ENCODE data around the gene TRIM46.
"Not testable (repeated sequence)": the region's sequence is repeated elsewhere in the genome, so short reads cannot be mapped to it uniquely, and the experiment has no call there.

Gene TRIM46

DNA sequence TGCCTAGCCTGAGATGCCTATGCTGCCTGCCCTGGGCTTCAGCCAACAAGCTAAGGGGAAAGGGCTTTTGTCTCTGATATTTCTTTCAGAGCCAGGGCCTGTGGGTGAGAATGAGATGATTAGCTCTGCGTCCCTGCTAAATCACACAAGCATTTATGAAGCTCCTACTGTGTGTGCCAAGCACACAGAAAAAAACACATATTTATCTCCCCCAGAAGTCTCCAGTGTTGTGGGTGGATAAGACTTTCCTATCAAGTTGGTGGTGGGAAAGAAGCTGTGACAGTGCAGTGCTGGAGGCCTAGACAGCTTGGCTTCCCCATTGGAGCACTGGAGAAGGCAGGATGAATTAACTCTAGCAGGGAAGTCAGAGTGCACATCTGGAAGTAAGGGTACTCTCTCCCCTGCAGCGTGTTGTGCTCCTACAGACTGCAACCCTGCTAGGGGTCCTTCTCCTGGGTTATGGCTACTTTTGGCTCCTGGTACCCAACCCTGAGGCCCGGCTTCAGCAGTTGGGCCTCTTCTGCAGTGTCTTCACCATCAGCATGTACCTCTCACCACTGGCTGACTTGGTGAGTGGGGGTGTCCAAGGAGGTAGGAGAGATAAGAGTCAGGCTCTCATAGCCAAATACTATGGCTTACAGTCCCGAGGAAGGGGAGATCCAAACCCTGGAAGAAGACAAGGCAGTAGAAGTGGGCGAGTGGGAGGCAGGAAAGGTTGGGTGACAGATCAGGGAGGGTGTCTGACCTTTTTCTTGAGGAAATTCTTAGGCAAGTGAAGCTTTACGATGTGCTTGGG is 36.3 kb upstream of the TRIM46 start:
- DNase-seq (ENCODE audit: low read depth), result no peak

DNA sequence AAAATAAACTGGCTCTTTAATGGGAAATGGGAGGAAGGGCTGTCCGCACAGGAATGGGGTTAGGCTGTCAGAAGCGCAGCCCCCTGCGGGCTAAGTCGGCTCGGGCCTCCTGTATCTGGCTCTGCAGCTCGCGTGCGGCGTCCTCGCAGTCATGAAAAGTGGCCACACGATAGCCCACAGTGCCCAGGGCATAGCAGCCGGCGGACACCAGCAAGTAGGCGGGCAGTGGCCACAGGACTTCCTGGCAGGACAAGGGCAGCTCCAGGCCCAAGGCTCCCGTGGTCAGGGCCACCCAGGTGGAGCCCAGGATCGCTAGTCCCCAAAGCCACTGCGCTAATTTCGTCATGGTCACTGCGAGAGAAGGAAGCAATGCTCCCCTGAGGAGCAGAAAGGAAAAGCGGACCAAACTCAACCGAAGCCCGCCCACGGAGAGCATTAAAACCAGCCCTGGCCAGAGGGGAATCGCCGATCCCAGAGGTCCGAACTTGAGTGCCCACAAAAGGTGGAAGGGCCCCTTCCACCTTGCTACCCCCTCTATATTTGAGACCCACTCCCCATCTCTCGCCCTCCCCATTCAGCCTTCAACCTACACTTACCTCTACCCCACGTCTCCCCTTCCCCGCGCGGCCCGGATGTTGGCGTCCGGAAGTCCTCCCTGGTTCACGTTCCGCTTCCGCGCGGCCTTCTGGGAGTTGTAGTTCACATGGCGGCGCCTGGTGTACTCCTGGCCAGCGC is 33.6 kb upstream of the TRIM46 start, which contains the start of gene DPM3:
Gene DPM3 (minus strand): TSS at position 637 of the 735 bp plus-strand sequence. CDS start 291 bp downstream, at position 346.
- peak; percentile 79 for DNase-seq (ENCODE audit: low read depth)

DNA sequence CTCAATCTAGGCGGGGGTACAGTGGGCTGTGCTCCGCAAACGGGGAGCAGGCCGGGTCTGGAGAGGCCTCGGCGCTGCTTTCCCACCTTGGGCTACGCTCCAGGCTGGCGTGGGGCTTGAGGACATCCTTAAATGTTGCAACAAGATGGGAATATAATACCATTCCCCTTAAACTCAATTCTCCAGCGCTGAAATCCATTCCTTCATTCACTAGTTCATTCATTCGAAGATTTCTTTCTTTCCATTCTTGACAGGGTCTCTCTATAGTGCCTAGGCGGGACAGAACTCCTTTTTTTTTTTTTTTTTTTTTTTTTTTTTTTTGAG is 33.1 kb upstream of the TRIM46 start:
- DNase-seq (ENCODE audit: low read depth), result no peak

DNA sequence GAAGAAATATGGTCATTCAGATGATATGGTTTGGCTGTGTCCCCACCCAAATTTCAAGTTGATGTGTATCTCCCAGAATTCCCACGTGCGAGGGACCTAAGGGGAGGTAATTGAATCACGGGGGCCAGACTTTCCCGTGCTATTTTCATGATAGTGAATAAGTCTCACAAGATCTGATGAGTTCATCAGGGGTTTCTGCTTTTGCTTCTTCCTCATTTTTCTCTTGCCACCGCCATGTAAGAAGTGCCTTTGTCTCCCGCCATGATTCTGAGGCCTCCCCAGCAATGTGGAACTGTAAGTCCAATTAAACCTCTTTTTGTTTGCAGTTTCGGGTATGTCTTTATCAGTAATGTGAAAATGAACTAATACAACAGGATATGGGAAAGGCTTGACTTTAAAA is 31.9 kb upstream of the TRIM46 start:
- DNase-seq (ENCODE audit: low read depth), result no peak

DNA sequence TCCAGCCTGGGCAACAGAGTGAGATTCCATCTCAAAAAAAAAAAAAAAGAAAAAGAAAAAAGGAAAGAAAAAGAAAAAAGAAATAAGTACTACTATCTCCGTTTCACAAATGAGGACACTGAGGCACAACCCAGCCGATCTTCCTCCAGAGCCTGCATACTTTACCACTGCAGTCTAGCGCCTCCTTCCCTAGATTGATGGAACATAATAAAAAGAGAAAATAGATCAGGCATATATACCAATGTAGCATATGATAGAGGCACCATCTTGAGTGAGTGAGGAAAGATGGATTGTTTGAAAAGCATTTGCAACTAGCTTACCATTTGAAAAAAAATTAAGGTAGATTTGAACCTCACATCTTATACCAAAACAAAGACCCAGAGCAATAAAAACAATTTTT is 28.2 kb upstream of the TRIM46 start:
- DNase-seq (ENCODE audit: low read depth), result no peak

DNA sequence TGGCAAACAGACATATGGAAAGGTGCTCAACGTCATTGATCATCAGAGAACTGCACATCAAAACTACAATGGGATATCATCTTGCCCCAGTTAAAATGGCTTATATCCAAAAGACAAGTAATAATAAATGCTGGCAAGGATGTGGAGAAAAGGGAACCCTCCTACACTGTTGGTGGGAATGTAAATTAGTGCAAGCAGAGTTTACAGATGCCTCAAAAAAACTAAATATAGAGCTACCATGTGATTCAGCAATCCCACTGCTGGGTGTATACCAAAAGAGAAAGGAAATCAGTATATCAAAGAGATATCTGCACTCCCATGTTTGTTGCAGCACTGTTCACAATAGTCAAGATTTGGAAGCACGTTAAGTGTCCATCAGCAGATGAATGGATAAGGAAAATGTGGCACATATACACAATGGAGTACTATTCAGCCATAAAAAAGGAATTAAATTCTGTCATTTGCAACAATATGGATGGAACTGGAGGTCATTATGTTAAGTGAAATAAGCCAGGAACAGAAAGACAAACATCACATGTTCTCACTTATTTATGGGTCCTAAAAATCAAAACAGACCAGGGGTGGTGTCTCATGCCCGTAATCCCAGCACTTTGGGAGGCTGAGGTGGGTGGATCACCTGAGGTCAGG is 17.5 kb upstream of the TRIM46 start:
- not testable (repeated sequence) for DNase-seq (ENCODE audit: low read depth)

DNA sequence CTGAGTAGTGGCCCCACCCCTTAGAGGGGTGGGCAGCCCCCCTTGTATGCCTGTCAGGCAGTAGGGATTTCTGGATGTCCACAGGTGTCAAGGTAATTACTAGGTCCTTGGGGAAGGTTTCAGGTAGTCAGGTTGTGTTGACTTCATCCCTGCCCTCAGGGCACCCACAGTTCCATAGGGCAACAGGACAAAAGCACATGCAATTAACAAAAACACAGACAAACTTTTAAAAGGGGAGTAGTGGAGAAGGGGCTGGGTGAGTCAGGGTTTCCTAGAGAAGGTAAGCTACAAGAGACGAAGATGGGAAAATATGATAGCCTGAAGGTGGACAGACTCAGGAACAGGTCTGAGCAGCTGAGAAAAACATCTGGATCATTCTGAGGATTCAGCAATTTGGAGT is 14.7 kb upstream of the TRIM46 start:
- no peak for DNase-seq (ENCODE audit: low read depth)

DNA sequence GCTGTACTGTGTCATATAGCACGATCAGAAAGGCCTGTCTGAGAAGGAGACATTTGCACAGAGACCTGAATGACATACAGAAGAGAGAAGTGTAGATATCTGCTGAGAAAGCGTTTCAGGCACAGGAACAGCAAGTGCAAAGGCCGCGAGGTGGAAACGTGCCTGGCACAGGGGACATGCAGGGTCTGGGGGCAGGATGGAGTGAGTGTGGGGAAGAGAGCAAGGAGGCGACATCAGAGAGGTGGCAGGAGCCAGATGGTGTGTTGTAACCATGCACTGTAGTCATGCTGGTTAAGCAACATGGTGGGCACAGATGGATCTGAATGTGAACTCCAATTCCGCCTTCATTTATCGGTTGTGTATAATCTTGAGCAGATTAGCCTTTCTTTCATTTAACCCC is 13.5 kb upstream of the TRIM46 start:
- DNase-seq (ENCODE audit: low read depth), result no peak

DNA sequence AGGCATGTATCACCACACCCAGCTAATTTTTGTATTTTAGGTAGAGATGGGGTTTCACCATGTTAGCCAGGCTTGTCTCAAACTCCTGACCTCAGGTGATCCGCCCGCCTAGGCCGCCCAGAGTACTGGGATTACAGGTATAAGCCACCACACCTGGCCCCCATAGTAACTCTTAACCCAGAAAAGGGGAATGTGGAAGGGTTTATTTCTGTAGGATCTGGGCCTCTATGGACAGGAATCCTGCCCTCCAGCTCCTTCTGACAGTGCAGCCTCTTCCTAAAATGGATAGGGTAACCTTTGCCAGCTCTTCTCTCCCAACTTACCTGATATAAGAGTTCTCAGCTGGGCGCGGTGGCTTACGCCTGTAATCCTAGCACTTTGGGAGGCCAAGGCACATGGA is 11.0 kb upstream of the TRIM46 start:
- DNase-seq (ENCODE audit: low read depth), result not testable (repeated sequence)

DNA sequence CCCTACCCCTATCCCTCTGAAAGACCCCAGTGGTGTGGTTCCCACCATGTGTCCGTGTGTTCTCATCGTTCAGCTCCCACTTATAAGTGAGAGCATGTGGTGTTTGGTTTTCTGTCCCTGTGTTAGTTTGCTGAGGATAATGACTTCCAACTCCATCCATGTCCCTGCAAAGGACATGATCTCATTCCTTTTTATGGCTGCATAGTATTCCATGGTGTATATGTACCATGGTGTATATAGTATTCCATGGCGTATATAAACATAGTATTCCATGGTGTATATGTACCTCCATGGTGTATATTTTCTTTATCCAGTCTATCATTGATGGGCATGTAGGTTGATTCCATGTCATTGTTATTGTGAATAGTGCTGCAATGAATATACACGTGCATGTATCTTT is 9.9 kb upstream of the TRIM46 start:
- DNase-seq (ENCODE audit: low read depth), result not testable (repeated sequence)

DNA sequence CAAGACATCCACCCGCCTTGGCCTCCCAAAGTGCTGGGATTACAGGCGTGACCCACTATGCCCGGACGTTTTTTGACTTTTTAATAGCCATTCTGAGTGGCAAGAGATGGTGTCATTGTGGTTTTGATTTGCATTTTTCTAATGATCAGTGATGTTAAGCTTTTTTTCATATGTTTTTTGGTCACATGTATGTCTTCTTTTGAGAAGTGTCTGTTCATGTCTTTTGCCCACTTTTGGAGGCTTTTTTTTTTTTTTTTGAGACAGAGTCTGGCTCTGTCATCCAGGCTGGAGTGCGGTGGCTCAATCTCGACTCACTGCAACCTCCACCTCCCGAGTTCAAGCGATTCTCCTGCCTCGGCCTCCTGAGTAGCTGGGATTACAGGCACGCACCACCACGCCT is 9.0 kb upstream of the TRIM46 start:
- not testable (repeated sequence) for DNase-seq (ENCODE audit: low read depth)

DNA sequence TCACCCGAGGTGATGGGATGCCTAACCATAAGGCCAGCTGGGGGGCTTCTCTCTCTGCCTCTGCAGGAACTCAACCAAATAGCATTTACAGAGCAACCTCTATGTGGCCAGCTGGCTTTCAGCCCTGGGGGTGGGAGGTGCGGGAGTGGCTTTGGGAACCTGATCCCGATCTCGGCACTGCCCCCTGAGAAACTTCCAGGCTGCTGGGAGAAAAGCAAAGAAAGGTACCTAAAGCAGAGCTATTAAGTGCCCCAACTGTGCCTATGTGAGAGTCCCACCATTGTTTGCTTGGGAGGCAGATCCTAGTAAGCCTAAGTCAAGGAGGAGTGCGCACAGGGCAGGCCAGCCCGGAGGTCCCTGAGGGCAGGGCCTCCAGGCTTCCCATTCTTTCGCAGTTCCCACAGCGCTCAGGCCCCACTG is 7.6 kb upstream of the TRIM46 start:
- DNase-seq (ENCODE audit: low read depth), result no peak

DNA sequence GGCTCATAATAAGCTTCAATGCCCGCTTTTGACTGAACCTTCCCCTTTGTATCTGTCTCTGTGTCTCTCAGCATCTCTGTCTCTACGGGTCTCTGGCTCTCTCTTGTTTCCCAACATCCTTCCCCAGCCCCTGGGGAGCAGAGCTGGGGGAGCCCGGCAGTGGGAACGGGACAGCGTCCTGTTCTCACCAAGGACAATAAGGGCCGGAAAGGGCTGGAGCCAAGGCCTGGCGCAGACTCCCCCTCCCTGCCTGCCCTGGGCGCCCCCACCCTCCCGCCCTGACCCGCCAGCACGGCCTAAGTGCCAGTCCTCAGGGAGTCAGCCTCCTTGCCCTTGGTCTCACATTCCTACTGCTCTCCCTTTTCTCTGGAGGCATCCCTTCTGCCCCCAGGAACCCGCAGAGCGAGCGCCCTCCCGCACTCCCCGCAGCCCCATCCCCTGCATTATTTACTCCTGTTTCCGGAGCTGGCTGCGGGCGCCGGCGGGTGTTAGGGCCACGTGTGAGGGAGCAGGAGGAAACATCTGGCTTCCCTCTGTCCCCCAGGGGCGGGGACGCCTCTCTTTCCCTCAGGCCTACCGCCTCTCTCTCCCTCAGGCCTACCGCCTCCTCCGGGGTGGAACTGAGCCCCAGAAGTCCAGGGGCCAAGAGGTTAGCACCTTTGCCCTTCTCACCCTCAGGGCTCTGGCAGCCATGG is 7.0 kb upstream of the TRIM46 start:
- no peak for DNase-seq (ENCODE audit: low read depth)

DNA sequence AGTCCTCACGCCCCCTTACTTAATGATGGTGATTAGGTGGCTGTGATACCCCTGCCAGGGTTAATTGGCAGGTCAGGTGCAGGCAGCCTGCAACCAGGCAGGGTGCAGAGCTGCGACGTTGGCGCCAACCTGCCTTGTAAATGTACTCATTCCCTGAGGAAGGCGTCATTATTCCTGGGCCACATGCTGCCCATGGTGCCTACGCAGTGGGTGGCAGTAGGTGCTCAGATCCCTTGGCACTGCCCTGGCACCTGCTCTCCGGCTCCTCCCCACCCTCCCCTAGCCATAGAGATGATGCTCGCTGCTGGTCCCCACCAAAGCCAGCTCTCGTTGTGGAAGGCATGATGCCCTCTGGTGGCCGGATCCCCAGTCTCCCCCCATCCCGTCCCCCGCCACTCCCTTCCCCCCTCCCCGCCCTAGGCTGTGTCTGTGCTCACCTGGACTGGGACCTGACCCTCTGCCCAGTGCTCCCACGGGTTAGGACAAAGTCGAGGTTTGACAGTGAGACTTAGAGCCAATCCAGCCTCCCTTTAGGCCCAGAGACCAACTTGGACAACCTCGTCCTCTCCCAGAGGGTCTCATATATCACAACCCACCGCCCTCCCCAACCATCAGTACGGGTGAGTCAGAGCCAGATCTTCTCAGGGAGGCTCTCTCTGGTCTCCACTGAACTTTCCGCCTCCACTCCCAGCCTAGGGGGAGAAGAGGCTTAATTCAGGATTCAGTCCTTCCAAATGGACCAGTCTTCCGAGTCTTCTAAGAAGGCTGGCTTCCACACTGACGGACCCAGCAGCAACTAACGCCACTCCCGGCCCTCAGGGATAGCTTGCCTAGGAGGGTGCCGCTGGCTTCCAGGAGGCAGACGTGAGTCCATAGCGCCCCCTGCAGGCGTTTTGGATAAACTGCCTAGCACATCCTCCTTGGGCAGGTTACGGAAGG is 6.2 kb upstream of the TRIM46 start:
- peak; percentile 82 for DNase-seq (ENCODE audit: low read depth)

DNA sequence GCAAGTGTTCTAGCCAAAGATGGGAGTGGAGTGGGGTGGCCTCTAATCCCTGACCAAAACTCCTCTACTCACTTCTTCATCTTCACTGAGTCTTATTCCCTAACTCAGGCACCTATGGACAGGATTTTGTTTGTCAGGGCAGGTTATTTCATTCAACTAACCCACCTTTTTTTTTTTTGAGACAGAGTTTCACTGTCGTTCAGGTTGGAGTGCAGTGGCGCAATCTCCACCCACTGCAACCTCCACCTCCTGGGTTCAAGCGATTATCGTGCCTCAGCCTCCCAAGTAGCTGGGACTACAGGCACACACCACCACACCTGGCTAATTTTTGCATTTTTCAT is 5.6 kb upstream of the TRIM46 start:
- DNase-seq (ENCODE audit: low read depth), result not testable (repeated sequence)

DNA sequence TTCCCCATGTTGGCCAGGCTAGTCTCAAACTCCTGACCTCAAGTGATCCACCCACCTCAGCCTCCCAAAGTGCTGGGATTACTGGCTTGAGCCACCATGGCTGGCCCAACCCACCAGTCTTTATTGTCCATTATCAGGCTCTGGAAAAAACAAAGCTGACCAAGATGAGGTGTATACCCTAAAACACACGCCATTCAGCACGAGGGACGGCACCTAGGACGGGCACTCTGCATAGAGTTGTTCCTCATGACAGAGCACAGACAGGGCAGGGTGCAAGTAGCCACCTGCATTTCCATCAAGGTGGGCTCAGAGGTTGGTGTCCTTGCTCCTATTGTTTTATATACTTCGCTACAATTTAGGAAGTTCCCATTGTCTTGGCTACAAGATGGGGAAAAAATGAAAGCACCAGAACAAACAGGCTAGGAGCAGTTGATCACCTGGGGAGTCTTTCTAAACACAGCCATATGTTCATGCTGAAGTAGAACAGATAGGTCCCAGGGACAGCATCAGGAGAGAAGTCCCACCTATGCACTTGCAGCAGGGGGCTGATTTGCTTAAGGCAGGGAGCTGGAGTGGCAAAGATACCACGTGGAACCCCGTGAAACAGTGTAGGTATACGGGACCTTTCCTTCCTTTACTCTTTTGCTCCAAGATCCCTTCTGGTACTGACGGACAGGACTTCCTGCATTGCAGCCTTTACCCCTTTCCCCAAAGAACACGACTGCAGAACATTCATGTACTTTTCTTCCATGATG is 5.0 kb upstream of the TRIM46 start:
- DNase-seq (ENCODE audit: low read depth), result no peak

DNA sequence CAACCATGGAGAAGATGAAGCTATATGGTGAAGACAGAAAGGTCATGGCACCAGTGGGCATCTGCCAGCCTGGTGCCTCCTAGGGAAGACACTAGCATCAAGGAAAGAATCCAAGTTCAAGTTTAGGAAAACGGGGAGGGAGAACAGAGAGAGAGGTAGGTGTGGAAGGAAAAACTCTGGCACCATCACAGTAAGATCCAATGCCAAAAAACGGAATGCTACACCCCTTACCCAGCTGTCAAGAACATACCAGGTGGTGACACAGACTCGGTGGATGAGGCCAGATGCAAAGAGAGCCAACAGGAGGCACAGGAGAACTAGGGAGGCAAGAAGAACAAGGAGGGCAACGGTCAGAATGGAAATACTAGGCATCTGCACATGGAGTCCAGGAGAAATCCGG is 4.1 kb upstream of the TRIM46 start:
- no peak for DNase-seq (ENCODE audit: low read depth)

DNA sequence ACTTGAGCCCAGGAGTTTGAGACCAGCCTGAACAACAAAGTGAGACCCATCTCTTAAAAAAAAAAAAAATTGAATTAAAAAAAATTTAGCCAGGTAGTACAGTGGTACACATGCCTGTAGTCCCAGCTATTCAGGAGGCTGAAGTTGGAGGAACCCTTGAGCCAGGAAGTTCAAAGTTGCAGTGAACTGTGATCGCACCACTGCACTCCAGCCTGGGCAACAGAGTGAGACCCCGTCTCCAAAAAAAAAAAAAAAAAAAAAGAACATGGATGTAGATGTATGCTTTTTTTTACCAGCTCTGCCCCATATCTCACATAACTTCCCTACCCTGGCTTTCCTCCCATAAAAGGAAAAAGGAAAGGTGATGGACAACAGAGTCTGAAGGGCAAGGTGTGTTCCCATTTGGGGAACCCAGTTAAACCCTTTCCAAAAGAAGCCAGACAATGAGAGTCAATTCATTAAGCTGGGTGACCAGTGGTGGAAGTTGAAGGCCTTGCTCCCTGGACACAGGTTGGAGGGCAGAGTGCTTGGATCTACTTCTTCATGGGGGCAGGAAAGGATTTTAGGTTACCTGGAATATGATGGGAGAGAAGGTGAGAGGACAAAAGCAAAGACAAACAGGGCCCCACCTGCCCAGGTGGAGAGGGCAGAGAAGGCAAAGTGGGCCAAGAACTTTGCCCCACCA is 3.4 kb upstream of the TRIM46 start:
- no peak for DNase-seq (ENCODE audit: low read depth)

DNA sequence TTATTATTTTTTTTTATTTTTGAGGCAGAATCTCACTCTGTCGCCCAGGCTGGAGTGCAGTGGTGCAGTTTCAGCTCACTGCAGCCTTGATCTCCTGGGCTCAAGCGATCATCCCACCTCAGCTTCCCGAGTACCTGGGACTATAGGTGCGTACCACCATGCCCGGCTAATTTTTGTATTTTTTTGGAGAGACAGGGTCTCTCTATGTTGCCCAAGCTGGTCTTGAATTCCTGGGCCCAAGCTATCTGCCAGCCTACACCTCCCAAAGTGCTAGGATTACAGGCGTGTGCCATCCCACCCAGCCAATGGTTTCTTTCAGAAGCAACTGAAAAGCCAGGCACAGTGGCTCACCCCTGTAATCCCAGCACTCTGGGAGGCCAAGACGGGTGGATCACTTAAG is 2.8 kb upstream of the TRIM46 start:
- DNase-seq (ENCODE audit: low read depth), result no peak
